IPS-11a (cell line): ENCODE data around the gene PCBP2.
"Not testable (repeated sequence)": the region's sequence is repeated elsewhere in the genome, so short reads cannot be mapped to it uniquely, and the experiment has no call there.

Source experiments
- H3K4me3 ChIP-seq: one replicate; pipeline ENCODE4 v1.5.1; 2013; ENCODE audit warnings: low read depth, low read length, control low read depth

The PCBP2 gene

DNA sequence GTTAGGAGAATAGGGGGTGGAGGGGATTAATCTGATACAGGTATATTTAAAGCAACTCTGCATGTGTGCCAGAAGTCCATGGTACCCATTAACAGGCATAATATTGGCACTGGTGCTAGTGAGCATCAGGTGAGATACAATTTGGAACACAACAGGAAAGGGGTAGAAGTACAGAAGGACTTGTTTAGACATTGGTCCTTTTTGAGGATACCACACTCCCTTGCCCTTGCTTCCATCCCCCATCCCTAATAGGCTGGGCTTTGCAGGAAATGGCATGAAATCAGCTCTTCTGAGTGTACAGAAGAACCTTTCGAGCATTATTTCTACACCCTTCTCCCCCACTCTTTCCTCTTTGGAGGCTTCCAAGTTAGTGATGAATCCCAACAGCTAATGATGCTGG lies 16.4 kb downstream of the PCBP2 start:
- no peak overlapping the region for H3K4me3 ChIP-seq

- H3K4me3 ChIP-seq, result no peak overlapping the region
Measured at GRCh38 chr12:53472056-53472582, 20.2 kb downstream of the PCBP2 start.

DNA sequence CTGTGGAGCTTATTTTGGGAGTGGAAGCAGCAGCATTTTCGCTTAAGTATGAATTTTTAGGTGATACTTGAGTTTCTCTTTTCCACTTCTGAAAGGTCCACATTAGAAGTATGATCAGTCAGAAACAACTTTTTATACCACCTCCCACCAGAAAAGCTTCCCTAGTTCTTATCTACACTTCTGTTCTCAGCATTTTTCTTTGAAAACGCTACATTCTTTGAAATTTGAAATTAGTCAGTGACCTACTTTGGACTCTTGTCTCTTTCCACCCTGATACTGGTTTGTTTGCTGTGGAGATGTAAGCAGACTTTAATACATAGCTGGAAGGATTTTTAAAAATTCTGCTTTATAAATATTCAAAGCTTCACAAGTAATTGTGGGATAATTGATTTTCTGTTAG lies 22.2 kb downstream of the PCBP2 start:
- H3K4me3 ChIP-seq, result no peak overlapping the region

DNA sequence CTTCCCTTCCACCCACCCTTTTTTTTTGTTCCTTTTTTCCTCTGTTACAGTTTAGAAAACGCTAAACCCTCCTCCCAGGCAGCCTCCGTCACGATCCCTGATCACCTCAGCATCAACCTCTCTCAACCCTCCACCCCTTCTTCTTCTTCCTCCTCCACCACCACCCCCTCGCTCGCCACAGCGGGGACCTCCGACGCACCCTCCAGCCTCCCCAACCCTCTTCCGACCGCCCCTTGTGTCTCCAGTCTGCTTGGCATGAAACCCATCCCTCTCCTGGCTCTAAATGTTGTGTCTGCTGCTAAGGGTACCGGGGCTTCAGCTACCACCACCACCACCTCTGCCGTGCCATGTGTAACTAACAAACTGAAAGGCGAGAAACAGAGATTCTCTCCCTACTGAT lies 22.9 kb downstream of the PCBP2 start:
- H3K4me3 ChIP-seq, result no peak overlapping the region

- no peak overlapping the region for H3K4me3 ChIP-seq
Measured at GRCh38 chr12:53476769-53477209, 24.9 kb downstream of the PCBP2 start.

- no peak overlapping the region for H3K4me3 ChIP-seq
Measured at GRCh38 chr12:53478865-53479264, 27.0 kb downstream of the PCBP2 start.

- H3K4me3 ChIP-seq, result no peak overlapping the region
Measured at GRCh38 chr12:53479331-53479730, 27.4 kb downstream of the PCBP2 start.

GRCh38 chr12:53480491-53481442 lies 28.9 kb downstream of the PCBP2 start:
- no peak overlapping the region for H3K4me3 ChIP-seq

GRCh38 chr12:53481458-53481857 lies 29.6 kb downstream of the PCBP2 start:
- H3K4me3 ChIP-seq, result not testable (repeated sequence)

DNA sequence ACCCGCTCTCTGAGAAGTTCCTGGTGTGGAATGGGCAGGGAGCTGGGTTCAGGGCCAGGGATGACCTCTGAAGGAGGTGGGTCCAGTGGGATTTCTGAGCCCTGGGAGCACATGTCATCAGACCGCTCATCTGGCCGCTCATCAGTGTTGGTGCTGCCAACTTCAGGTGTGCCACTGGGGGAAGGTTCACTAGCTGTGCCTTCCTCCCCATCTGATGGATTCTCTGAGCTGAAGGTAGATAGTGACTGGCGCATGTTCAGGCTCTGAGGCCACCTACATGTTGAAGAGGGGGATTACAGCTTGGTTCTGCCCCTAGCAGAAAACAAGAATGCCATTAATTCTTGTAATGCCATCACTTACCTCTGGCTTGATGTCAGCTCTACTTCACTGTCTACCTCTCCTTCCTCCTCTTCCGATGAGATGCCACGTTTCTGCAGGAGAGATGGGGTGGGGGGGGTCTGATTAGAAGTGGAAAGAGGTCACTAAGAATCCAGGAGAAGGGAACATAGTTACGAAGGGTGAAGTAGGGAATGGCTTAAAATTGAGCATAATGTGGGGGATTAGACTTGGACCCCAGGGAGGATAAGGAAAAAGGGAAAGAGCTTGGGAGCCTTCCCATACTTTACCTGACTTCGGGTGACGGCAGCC lies 30.2 kb downstream of the PCBP2 start:
- H3K4me3 ChIP-seq, result no peak overlapping the region

GRCh38 chr12:53482626-53483168 lies 30.8 kb downstream of the PCBP2 start:
- H3K4me3 ChIP-seq, result no peak overlapping the region

- H3K4me3 ChIP-seq, result no peak overlapping the region
Measured at GRCh38 chr12:53483225-53483978, 31.5 kb downstream of the PCBP2 start.

DNA sequence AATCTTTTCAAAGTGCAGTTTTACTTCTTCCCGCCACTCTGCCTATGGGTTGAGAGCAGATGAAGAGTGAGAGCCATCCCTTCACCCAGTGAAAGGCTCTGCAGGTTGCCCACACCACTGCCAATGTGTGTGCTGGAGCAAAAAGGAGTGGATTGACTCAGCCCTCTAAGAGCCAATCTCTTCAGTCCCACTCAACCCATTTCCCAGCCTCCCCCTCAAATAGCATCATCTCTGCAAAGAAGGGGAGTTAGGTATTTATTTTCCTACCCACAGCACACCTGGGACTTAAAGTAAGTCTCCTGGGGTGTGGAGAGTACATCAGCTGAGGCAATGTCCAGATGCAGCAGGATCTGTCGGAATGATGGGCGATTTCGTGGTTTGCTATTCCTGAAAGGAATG lies 32.1 kb downstream of the PCBP2 start:
- H3K4me3 ChIP-seq, result no peak overlapping the region

DNA sequence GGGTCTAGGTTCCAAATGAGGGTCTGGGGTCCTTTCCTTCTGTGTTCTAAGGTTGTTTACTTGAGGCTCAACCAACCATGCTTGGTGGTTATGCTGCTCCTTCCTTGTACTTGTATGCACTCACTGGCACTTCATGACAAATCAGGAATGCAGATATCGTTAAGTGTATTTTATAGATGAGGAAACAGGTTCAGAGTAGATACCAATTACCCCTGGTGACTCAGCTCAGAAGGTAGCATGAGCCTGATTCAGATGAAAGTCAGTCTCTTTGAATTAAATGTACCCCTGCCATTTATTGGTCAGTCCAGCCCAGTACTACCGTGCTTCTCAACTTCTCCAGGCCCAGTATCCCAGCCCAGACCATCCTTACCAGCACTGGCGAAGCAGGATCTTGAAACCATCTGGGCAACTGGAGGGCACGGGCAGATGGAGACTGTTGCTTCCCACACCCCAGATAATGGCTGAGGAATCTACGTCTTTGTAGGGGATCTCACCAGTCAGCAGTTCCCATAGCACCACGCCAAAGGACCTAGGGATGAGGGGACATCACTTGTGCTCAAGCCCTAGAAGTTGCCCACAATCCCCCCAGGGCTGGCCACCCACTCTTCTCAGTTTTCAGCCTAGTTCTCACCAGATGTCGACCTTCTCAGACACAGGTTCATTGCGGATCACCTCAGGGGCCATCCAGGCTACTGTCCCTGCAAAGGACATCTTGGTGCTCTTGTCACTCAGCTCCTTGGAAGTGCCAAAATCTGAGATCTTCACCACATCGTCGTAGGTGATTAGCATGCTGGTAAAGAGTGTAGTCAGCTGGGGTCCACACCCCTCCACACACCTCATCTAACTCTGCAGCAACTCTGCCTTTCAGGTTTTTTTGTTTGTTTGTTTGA lies 33.0 kb downstream of the PCBP2 start:
- no peak overlapping the region for H3K4me3 ChIP-seq

DNA sequence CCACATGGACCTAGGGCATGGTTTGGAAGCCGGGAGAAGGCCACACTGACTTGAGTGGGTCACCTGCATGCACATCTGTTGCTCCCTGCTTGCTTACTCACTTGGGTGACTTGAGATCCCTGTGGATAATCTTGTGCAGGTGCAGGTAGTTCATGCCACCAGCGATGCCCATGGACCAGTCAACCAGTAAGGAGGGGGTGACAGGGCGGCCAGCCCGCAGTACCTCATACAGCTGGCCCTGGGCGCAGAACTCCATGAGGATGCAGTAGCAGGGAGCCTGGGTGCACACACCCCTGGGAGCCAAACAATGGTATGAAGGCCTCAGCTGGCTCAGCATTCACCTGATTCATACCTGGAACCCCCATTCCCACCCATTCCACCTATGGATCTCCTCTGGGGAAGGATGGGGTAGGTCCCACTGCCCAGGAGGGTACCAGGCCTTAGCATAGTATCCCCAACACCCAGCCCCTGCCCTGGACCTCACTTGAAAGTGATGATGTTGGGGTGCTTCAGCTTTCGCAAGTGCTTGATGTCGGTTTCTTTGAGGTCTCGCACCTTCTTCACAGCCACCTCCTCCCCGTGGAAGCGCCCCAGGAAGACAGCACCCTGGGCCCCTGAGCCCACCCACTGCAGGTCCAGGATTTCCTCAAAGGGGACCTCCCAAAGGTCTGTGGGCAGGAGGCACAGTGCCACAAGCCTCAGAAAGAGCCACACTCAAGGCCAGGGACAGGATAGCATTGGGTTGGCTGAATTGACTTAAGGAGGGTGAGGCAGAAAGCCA lies 34.2 kb downstream of the PCBP2 start:
- no peak overlapping the region for H3K4me3 ChIP-seq

DNA sequence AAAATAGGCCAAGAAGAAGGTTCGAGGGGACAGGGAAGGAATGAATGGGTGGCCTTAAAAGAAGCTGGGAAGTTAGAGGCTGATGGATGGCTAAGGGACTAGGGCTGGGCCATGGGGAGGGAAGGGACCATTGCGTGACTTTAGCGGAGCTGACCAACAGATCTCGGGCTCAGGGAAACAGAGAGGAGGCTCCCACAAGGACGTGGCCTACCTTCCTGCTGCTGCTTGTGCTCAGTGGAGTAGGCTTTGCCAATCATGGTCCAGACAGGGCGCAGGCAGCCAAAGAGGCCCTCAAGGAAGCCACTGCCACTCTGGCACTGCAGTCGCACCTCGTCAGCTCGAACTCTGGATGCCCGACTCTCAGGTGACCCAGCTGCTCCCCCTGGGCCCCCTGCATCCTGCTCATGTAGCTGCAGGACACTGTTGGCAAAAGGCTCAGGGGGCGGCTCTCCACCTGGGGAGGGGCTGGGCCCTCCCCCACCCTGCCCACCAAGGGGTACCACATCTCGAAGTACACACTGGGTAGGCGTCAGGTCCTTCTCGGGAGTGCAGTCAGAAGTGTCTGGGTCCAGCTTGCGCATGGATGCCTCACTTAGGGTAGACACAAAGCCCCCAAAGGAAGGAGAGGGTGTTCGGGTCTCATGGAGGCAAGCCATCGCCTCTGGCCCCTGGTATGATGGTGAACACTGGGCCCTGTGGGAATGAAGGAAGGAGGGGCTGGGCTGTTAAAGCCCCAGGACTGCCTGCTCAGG lies 35.0 kb downstream of the PCBP2 start:
- H3K4me3 ChIP-seq, result no peak overlapping the region

DNA sequence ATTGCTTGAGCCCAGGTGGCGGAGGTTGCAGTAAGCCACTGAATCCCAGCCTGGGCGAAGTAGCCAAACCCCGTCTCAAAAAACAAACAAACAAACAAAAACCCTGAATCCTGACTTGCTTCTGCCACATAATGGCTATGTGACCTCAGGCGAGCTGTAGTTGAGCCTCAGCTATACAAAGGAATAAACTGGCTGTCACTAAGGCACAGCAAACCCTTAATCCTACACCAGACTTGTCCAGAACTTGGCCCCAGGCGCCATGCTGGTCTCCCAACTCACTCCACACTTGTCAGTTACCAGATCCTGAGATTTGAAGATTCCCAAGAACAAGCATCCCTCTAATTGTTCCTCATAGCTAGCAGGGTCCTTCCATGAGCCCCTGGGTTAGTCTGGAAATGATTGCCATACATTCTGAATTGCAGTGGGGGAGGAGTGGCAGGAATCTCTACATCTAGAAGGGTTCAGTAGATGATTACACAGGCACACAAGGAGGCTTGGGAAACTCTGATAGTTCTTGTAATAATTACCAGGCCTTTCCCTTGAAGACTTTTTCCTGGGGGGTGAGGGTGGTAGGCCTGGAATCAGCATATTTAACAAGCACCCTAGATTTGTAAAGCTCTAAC lies 37.5 kb downstream of the PCBP2 start:
- H3K4me3 ChIP-seq, result no peak overlapping the region

GRCh38 chr12:53492188-53492587 lies 40.3 kb downstream of the PCBP2 start:
- H3K4me3 ChIP-seq, result peak overlapping the region; percentile 28
